Breast epithelium (tissue), 4 donors: ENCODE results near the gene TSPEAR. TPM values are rescaled to one million over a fixed set of nuclear protein-coding genes. Genes with fewer than 3 reads are reported as not detected.

Experiments
- DNase-seq, 2 donors: peaks; one replicate each; pipeline ENCODE4 v3.0.0-alpha.2; 2019; ENCODE audit warnings: low spot score in 2 of 2
- H3K27ac ChIP-seq, 2 donors: fragments of 200-600 bp; sonication (generic) in 1 of 2; one replicate each; pipeline ENCODE4 v1.5.1; 2016 to 2019; ENCODE audit warnings: mild to moderate bottlenecking in 1 of 2
- H3K27me3 ChIP-seq, 2 donors: fragments of 200-600 bp; sonication (generic) in 1 of 2; one replicate each; pipeline versions ENCODE4 v1.5.1 to v1.6.0; 2017 to 2019; ENCODE audit warnings: control low read depth in 1 of 2, mild to moderate bottlenecking in 1 of 2
- H3K36me3 ChIP-seq: fragments of 200-600 bp; one replicate; pipeline ENCODE4 v1.5.1; 2019
- H3K4me1 ChIP-seq, 2 donors: fragments of 200-600 bp; sonication (generic); one replicate each; pipeline ENCODE4 v1.5.1; 2016 to 2019; ENCODE audit warnings: control low read depth in 1 of 2
- H3K4me3 ChIP-seq, 3 donors: fragments of 200-600 bp; sonication (generic); 1 replicate in 2 of 3; 2 replicates in 1 of 3; pipeline ENCODE4 v1.5.1; 2016 to 2019; ENCODE audit warnings: mild to moderate bottlenecking in 3 of 3, moderate library complexity in 2 of 3
- H3K9me3 ChIP-seq, 2 donors: fragments of 200-600 bp; sonication (generic) in 1 of 2; one replicate each; pipeline ENCODE4 v1.5.1; 2016 to 2019; ENCODE audit warnings: control low read depth in 1 of 2
- POLR2A ChIP-seq: fragments of 450-650 bp; IDR thresholded peaks from one replicate; pipeline ENCODE4 v1.6.1; 2016; ENCODE audit warnings: antibody characterized with exemption, mild to moderate bottlenecking, moderate library complexity
- POLR2AphosphoS5 ChIP-seq, 3 donors: sonication (generic); formaldehyde crosslinking; IDR thresholded peaks; one replicate each; pipeline ENCODE4 v1.6.1; 2017; ENCODE audit warnings: antibody characterized with exemption in 3 of 3
- intact Hi-C: fragments of 100-400 bp; cut with DNase I; formaldehyde crosslinking; loops from one replicate; pipeline ENCODE4 v1.15.1; 2023; ENCODE audit warnings: low total_unique reads
- total RNA-seq, 3 donors: library from RNA; depleted of rRNA; stranded (reverse); fragments of >200 nt; gene quantifications; one replicate each; pipeline ENCODE4 v1.1.0, GENCODE V29; 2016
- TF ChIP-seq, protein P1 (sequence below), 3 donors: fragments of 450-650 bp; IDR thresholded peaks; one replicate each; pipeline ENCODE4 v1.5.1; 2016 to 2017; ENCODE audit warnings: antibody characterized with exemption in 3 of 3, mild to moderate bottlenecking in 3 of 3, moderate library complexity in 3 of 3

The TSPEAR gene
- total RNA-seq, 3 donors from 2014 or later, result 0.15 TPM; not detected in 2

DNA sequence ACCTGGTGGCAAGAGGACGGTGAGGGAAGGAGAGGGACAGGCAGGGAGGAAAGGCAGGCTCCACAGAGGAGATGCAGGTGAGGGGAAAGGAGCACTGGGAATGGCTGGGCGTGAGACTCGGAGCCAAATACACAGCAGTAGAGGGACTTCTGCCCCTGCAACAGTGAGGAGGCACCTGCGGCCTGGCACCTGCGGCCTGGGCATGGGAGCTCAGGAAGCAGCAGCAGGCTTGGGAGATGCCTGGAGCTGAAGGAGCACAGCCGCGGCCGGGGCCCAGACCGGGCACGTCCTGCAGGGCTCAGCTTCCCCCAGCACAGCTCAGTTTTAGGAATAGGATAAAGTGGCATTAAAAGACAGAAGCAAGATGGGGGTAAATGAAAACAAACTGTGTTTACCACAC is 20.9 kb upstream of the TSPEAR start:
- Histone ChIP-seq H3K27ac (no peak overlapping the region), H3K4me3 (no peak overlapping the region), H3K4me1 (no peaks in the 10 kb centered on the region), H3K36me3 (no peaks in the 10 kb centered on the region), H3K9me3 (peaks cover 21 to 29% of the 10 kb centered on the region in 2 donors), H3K27me3 (peaks cover 0 to 20% of the 10 kb centered on the region in 2 donors)
- intact Hi-C loops, result no loop called here
- TF ChIP-seq POLR2AphosphoS5 (IDR thresholded peaks at IDR 0.05) (no peak), POLR2A (no peak)
- TF ChIP-seq, protein P1, sequence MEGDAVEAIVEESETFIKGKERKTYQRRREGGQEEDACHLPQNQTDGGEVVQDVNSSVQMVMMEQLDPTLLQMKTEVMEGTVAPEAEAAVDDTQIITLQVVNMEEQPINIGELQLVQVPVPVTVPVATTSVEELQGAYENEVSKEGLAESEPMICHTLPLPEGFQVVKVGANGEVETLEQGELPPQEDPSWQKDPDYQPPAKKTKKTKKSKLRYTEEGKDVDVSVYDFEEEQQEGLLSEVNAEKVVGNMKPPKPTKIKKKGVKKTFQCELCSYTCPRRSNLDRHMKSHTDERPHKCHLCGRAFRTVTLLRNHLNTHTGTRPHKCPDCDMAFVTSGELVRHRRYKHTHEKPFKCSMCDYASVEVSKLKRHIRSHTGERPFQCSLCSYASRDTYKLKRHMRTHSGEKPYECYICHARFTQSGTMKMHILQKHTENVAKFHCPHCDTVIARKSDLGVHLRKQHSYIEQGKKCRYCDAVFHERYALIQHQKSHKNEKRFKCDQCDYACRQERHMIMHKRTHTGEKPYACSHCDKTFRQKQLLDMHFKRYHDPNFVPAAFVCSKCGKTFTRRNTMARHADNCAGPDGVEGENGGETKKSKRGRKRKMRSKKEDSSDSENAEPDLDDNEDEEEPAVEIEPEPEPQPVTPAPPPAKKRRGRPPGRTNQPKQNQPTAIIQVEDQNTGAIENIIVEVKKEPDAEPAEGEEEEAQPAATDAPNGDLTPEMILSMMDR (IDR thresholded peaks at IDR 0.05), result no peak
- DNase-seq, result no peak

DNA sequence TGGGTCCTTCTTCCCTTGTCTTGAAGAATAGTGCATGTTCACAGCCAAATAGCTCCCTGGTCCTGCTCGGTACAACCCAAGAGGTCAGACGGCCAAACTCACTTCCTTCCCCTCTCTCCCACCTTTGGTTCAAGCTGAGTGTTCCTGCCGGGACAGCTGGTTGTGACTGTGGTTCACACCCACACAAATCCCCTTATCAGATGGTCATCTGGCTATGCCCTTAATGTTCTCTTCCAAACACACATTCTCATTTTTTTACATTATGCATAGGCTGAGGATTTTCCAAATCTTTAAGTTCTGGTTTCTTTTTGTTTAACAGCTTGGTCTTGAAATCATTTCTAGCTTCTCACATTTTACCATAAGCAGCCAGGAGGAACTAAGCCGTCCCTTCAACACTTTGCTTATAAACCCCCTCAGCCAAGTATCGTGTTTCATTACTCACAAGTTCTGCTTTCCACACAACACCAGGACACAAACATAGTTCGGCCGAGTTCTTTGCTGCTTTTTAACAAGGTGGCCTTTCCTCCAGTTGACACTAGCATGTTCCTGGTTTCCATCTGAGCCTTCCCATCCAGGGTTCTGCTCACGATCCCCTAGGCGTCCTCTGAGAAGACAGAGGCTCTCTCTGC is 19.7 kb upstream of the TSPEAR start:
- Histone ChIP-seq H3K36me3 (no peaks in the 10 kb centered on the region), H3K4me3 (no peak overlapping the region), H3K27ac (no peak overlapping the region), H3K9me3 (peaks cover 9 to 17% of the 10 kb centered on the region in 2 donors), H3K27me3 (peaks cover 4 to 32% of the 10 kb centered on the region in 2 donors), H3K4me1 (no peaks in the 10 kb centered on the region)
- TF ChIP-seq, protein P1 (IDR thresholded peaks at IDR 0.05), result no peak
- TF ChIP-seq POLR2AphosphoS5 (IDR thresholded peaks at IDR 0.05) (no peak), POLR2A (no peak)
- no peak for DNase-seq
- intact Hi-C loops, result no loop called here

DNA sequence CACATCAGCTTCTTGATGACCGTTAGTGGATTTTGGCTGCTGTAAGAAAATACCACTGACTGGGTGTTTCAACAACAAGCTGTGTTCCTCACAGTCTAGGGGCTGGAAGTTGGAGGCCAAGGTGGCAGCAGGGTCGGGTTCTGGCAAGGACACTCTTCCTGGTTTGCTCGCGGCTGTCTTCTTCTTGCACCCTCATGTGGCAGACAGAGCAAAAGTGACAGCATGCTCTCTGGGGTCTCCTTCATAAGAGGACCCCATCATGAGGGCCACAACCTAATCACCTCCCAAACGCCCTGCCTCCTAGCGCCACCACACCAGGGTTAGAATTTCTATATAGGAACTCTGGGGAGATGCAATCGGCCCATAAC is 18.6 kb upstream of the TSPEAR start:
- Histone ChIP-seq H3K4me1 (no peaks in the 10 kb centered on the region), H3K27me3 (peaks cover 4 to 42% of the 10 kb centered on the region in 2 donors), H3K4me3 (no peak overlapping the region), H3K36me3 (no peaks in the 10 kb centered on the region), H3K27ac (no peak overlapping the region), H3K9me3 (peaks cover 0 to 6% of the 10 kb centered on the region in 2 donors)
- no peak for DNase-seq
- intact Hi-C loops, result no loop called here
- TF ChIP-seq, protein P1 (IDR thresholded peaks at IDR 0.05), result no peak
- TF ChIP-seq POLR2AphosphoS5 (IDR thresholded peaks at IDR 0.05) (no peak), POLR2A (no peak)

DNA sequence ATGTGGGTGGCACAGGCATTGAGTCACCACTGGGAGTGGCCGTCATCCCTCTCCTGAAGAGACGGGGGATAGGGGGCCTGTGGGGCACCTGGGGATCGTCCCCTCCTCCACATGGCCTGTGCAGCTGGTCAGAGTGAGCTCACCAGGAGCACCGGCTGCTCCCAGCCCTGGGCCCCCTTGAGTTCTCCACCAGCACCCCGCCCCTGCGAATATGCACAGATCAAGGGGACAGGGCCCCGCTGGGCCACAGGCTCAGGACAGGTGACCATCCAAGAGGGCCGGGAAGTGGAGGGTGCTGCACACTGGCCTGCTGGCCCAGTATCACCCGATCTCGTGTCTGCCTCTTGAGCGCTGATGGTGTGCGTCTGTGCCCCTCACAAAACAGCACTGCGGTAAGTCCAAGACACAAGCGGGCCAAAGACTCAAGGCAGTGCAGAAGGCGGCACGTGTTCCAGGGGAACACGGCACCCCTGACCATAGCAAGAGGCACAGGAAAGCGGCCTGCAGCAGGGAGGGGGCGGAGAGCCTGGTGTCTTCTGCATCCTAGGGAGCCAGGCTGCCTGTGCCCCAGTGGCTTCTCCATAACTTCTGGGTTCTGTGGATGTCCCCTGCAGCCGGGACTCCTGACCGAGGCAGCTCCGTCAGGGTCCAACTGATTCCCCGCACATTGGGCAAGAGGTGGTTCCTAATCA is 18.1 kb upstream of the TSPEAR start:
- no peak overlapping the region for H3K27ac ChIP-seq
- intact Hi-C loops, result no loop called here
- peaks cover 0 to 1% of the 10 kb centered on the region in 2 donors for H3K9me3 ChIP-seq
- no peaks in the 10 kb centered on the region for H3K4me1 ChIP-seq
- no peak for DNase-seq
- no peak overlapping the region for H3K4me3 ChIP-seq
- H3K27me3 ChIP-seq, result peaks cover 4 to 47% of the 10 kb centered on the region in 2 donors
- TF ChIP-seq POLR2AphosphoS5 (IDR thresholded peaks at IDR 0.05) (no peak), POLR2A (no peak)
- TF ChIP-seq, protein P1 (IDR thresholded peaks at IDR 0.05), result no peak
- H3K36me3 ChIP-seq, result no peaks in the 10 kb centered on the region

DNA sequence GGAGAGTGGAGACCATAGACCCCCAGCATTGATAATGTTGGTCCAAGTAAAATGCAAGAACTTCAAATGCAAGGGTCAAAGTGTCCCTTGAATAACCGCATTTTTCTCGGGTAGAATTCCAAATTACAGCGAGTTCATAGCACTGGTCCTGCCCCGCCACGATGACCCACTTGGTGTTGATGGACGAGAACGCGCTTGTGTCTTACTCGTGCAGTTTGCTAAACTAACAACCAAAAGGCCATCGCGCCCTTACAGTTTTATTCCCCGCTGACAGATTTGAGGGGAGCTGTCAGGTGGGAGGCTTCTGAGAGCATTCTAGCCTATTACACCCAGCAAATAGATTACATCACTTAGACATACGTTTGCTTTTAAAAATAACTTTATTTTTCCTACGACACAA is 17.3 kb upstream of the TSPEAR start:
- Histone ChIP-seq H3K27ac (no peak overlapping the region), H3K27me3 (peaks cover 4 to 53% of the 10 kb centered on the region in 2 donors), H3K4me1 (no peaks in the 10 kb centered on the region), H3K9me3 (no peaks in the 10 kb centered on the region), H3K4me3 (no peak overlapping the region), H3K36me3 (no peaks in the 10 kb centered on the region)
- no peak for DNase-seq
- intact Hi-C loops, result no loop called here
- TF ChIP-seq, protein P1 (IDR thresholded peaks at IDR 0.05), result no peak
- TF ChIP-seq POLR2A, result no peak
